HEK293T (cell line): Measurements from ENCODE around the gene RAB11FIP4.

Experiments used
- ARNT ChIP-seq: fragments of 450-650 bp; IDR thresholded peaks from 2 replicates; pipeline ENCODE4 v1.6.1; 2017; ENCODE audit warnings: mild to moderate bottlenecking
- ELF4 ChIP-seq: fragments of 450-650 bp; IDR thresholded peaks from 2 replicates; pipeline ENCODE4 v1.6.1; 2017; ENCODE audit warnings: antibody characterized with exemption
- FOXA1 ChIP-seq: fragments of 450-650 bp; IDR thresholded peaks from 2 replicates; pipeline ENCODE4 v1.6.1; 2016; ENCODE audit warnings: mild to moderate bottlenecking
- FOXK2 ChIP-seq: fragments of 450-650 bp; IDR thresholded peaks from 2 replicates; pipeline ENCODE4 v1.6.1; 2016; ENCODE audit warnings: mild to moderate bottlenecking
- FOXM1 ChIP-seq: fragments of 450-650 bp; IDR thresholded peaks from 2 replicates; pipeline ENCODE4 v1.6.1; 2017; ENCODE audit warnings: mild to moderate bottlenecking, borderline replicate concordance
- HDGF ChIP-seq: fragments of 450-650 bp; IDR thresholded peaks from 2 replicates; pipeline ENCODE4 v1.6.1; 2017; ENCODE audit warnings: antibody characterized with exemption, borderline replicate concordance
- SP1 ChIP-seq: fragments of 450-650 bp; IDR thresholded peaks from 2 replicates; pipeline ENCODE4 v1.6.1; 2017
- SUZ12 ChIP-seq: fragments of 450-650 bp; IDR thresholded peaks from 2 replicates; pipeline ENCODE4 v1.6.1; 2016; ENCODE audit warnings: mild to moderate bottlenecking
- TARDBP ChIP-seq: fragments of 450-650 bp; IDR thresholded peaks from 2 replicates; pipeline ENCODE4 v1.6.1; 2016
- ZNF384 ChIP-seq: fragments of 450-650 bp; IDR thresholded peaks from 2 replicates; pipeline ENCODE4 v1.6.1; 2016
- TF ChIP-seq, protein P1 (sequence below): fragments of 450-650 bp; IDR thresholded peaks from 2 replicates; pipeline ENCODE4 v1.6.1; 2016

DNA sequence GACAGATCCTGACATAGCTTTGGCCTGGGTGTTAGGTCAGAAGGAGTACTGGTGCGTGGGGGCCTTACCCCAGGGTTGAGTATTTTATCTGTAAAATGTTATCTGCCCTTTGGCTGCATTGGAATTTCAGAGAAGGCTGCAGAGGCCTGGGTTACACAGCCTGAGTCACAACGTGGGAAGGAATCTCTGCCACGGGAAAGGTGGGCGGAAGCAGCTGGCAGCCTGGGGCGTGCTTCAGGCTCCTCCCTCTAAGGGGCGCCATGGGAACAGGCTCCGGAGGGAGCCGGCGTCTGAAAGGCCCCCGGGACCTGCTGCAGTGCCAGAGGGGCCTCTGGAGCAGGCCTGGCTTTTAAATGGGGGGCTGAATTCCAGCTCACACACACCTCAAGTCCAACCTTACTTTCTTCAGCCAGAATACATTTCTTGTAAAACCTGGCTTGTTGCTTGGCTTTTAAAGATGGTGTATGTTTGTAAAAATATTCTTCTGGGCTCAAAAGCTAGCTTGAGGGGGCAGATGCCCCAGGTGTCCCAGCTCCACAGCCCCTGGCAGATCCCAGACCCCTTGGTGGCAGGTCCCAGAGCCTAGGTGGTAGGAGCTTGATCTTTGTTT is 142.2 kb downstream of the RAB11FIP4 start:
- TF ChIP-seq FOXK2 (no peak), TARDBP (no peak), HDGF (no peak), SP1 (no peak), ZNF384 (no peak), FOXA1 (no peak), ELF4 (no peak), SUZ12 (no peak), FOXM1 (no peak), ARNT (no peak)
- TF ChIP-seq, protein P1, sequence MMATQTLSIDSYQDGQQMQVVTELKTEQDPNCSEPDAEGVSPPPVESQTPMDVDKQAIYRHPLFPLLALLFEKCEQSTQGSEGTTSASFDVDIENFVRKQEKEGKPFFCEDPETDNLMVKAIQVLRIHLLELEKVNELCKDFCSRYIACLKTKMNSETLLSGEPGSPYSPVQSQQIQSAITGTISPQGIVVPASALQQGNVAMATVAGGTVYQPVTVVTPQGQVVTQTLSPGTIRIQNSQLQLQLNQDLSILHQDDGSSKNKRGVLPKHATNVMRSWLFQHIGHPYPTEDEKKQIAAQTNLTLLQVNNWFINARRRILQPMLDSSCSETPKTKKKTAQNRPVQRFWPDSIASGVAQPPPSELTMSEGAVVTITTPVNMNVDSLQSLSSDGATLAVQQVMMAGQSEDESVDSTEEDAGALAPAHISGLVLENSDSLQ, result no peak
